ENCODE data around the gene HDDC3. TPM values are rescaled to one million over a fixed set of nuclear protein-coding genes. Genes with fewer than 3 reads are reported as not detected.

HDDC3 gene
- total RNA-seq, 4 donors from 2014 or later, result 13.4 to 22.2 (median 17.2) TPM

DNA sequence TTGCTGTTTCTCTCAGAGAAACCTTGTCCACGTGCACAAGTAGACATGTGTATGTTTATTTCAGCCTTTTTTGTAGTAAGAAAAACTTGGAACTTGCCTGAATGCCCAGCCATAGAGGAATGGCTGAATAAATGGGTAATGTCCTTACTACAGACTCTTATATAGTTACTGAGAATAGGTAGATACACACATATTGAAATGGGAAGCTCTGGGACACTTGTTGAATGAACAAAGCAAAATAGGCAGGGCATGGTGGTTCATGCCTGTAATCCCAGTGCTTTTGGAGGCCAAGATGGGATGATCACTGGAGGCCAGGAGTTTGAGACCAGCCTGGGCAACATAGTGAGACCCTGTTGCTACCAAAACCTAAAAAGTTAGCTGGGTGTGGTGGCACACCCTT, 4.5 kb upstream of the HDDC3 start:
- no peak overlapping the region for H3K4me3 ChIP-seq
- TF ChIP-seq, protein P1, sequence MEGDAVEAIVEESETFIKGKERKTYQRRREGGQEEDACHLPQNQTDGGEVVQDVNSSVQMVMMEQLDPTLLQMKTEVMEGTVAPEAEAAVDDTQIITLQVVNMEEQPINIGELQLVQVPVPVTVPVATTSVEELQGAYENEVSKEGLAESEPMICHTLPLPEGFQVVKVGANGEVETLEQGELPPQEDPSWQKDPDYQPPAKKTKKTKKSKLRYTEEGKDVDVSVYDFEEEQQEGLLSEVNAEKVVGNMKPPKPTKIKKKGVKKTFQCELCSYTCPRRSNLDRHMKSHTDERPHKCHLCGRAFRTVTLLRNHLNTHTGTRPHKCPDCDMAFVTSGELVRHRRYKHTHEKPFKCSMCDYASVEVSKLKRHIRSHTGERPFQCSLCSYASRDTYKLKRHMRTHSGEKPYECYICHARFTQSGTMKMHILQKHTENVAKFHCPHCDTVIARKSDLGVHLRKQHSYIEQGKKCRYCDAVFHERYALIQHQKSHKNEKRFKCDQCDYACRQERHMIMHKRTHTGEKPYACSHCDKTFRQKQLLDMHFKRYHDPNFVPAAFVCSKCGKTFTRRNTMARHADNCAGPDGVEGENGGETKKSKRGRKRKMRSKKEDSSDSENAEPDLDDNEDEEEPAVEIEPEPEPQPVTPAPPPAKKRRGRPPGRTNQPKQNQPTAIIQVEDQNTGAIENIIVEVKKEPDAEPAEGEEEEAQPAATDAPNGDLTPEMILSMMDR (IDR thresholded peaks at IDR 0.05 in 4 of 5, conservative IDR thresholded peaks at IDR 0.05 in 1 of 5), result no peak
- TF ChIP-seq POLR2A (IDR thresholded peaks at IDR 0.05), result no peak
- in situ Hi-C loops (cut with MboI; ENCODE audit: low sequenced_read_pairs in 4 of 4), result no loop called here
- H3K27ac ChIP-seq, result no peak overlapping the region
- H3K4me1 ChIP-seq, result peaks cover 28% of the 10 kb centered on the region in 2 donors
- intact Hi-C loops (cut with DNase I; ENCODE audit: low total_unique reads), result no loop called here
- peaks cover 0 to 52% of the 10 kb centered on the region in 2 donors for H3K36me3 ChIP-seq
- DNase-seq (no peak), ATAC-seq (no peak)
- no peaks in the 10 kb centered on the region for H3K9me3 ChIP-seq
- H3K27me3 ChIP-seq, result no peaks in the 10 kb centered on the region

DNA sequence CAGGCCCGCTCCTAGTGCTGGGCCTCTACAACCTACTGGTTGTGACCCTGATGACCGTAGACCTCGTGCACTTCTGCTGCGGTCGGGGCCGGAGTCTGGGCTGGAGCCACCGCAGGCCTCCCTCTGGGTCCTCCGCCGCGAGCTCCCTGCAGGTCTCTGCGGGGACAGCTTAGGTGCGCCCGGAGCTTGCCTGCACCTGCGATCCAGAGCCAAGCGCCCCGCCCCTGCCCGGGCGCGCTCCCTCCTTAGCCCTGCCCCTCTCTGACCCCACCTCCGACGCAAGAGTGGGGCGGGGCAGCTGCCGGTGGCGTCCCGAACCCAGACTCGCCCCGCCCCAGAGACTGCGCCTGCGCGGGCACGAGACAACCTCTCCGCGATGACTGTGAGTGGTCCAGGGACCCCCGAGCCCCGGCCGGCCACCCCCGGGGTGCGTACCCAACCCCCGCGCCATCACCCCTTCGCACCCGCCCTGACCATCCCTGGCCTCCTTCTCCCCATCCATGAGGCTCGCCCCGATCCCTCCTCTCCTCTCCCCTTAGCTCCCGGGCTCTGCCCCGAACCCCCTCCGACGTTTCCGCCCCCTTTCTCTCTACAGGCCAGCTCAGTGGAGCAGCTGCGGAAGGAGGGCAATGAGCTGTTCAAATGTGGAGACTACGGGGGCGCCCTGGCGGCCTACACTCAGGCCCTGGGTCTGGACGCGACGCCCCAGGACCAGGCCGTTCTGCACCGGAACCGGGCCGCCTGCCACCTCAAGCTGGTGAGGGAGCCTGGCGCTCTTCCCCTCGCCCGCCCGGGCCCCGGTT, 2.8 kb upstream of the HDDC3 start, which contains the start of gene UNC45A:
TSS of gene UNC45A (plus strand) at position 337 of the 803 bp plus-strand sequence. CDS start at position 377, 40 bp downstream.
- DNase-seq (peak; percentile 85 to 86), ATAC-seq (peak; percentile 50 to 71)
- Histone ChIP-seq H3K4me1 (peaks cover 42% of the 10 kb centered on the region in 2 donors), H3K9me3 (no peaks in the 10 kb centered on the region), H3K36me3 (peaks cover 0 to 35% of the 10 kb centered on the region in 2 donors), H3K4me3 (peak within 1 kb of the TSS; percentile 74 to 92 (median 83)), H3K27me3 (no peaks in the 10 kb centered on the region), H3K27ac (peak within 1 kb of the TSS; percentile 79 to 89 (median 84))
- peak; percentile 56 to 58 for TF ChIP-seq POLR2A (IDR thresholded peaks at IDR 0.05)
- TF ChIP-seq, protein P1 (IDR thresholded peaks at IDR 0.05 in 4 of 5, conservative IDR thresholded peaks at IDR 0.05 in 1 of 5), result no peak
- intact Hi-C loops (cut with DNase I; ENCODE audit: low total_unique reads), result loop anchor here (5.0 kb wide), 1 partner anchor 218 kb away; the partner anchor contains the start of gene BLM
- in situ Hi-C loops (cut with MboI; ENCODE audit: low sequenced_read_pairs in 4 of 4), result no loop called here

- Histone ChIP-seq H3K27me3 (no peaks in the 10 kb centered on the region), H3K36me3 (peaks cover 0 to 27% of the 10 kb centered on the region in 2 donors), H3K9me3 (no peaks in the 10 kb centered on the region), H3K4me1 (peaks cover 42 to 43% of the 10 kb centered on the region in 2 donors), H3K4me3 (peak overlapping the region; percentile 74 to 92 (median 83)), H3K27ac (peak overlapping the region; percentile 79 to 89 (median 84))
- intact Hi-C loops (cut with DNase I; ENCODE audit: low total_unique reads) (loop anchor here (5.0 kb wide), 1 partner anchor 217 kb away; the partner anchor contains the start of gene BLM), in situ Hi-C loops (cut with MboI; ENCODE audit: low sequenced_read_pairs in 4 of 4) (no loop called here)
- peak; percentile 47 to 52 for ATAC-seq
- peak; percentile 61 to 84 for DNase-seq
- TF ChIP-seq, protein P1 (IDR thresholded peaks at IDR 0.05 in 4 of 5, conservative IDR thresholded peaks at IDR 0.05 in 1 of 5), result peak; percentile 79 to 96 (median 87)
- no peak for TF ChIP-seq POLR2A (IDR thresholded peaks at IDR 0.05)
These were observed 2.1 kb upstream of the HDDC3 start for GRCh38 chr15:90934256-90934948.

GRCh38 chr15:90933301-90933700, 952 bp upstream of the HDDC3 start:
- Histone ChIP-seq H3K27ac (peak overlapping the region in 2 of 4 donors; percentile 90 to 95), H3K36me3 (peaks cover 0 to 16% of the 10 kb centered on the region in 2 donors), H3K4me3 (no peak overlapping the region), H3K9me3 (no peaks in the 10 kb centered on the region), H3K27me3 (no peaks in the 10 kb centered on the region), H3K4me1 (peaks cover 47 to 48% of the 10 kb centered on the region in 2 donors)
- intact Hi-C loops (cut with DNase I; ENCODE audit: low total_unique reads) (loop anchor here (2.0 to 5.0 kb wide), 2 partner anchors 62 to 216 kb away; partner anchors contain the start of genes BLM and PRC1), in situ Hi-C loops (cut with MboI; ENCODE audit: low sequenced_read_pairs in 4 of 4) (no loop called here)
- TF ChIP-seq, protein P1 (IDR thresholded peaks at IDR 0.05 in 4 of 5, conservative IDR thresholded peaks at IDR 0.05 in 1 of 5), result no peak
- ATAC-seq (no peak), DNase-seq (no peak)

All from gastrocnemius medialis (tissue), 4 donors.